HepG2 (cell line): ENCODE measurements around the gene NEDD4L. TPM values are rescaled to one million over a fixed set of nuclear protein-coding genes. Genes with fewer than 3 reads are reported as not detected.

Experiments used
- ARNTL ChIP-seq: sonication (generic); formaldehyde crosslinking; IDR thresholded peaks from 2 replicates; pipeline ENCODE4 v1.4.0; 2020; ENCODE audit warnings: mild to moderate bottlenecking, missing genetic modification reagents
- EEA1 ChIP-seq: sonication (generic); formaldehyde crosslinking; IDR thresholded peaks from 2 replicates; pipeline ENCODE4 v1.5.1; 2020; ENCODE audit warnings: mild to moderate bottlenecking, missing genetic modification reagents, borderline replicate concordance
- FOXK1 ChIP-seq: sonication (generic); formaldehyde crosslinking; IDR thresholded peaks from 2 replicates; pipeline ENCODE4 v1.4.0; 2020; ENCODE audit warnings: low read depth, missing genetic modification reagents, borderline replicate concordance
- GZF1 ChIP-seq: sonication (generic); formaldehyde crosslinking; IDR thresholded peaks from 2 replicates; pipeline ENCODE4 v1.5.1; 2020; ENCODE audit warnings: mild to moderate bottlenecking, missing genetic modification reagents
- IKZF1 ChIP-seq: fragments of 450-650 bp; IDR thresholded peaks from 2 replicates; pipeline ENCODE4 v1.7.1; 2016
- KLF11 ChIP-seq: IDR thresholded peaks from 2 replicates; pipeline ENCODE4 v1.6.1; 2016; ENCODE audit warnings: missing compliant biosample characterization
- MTF1 ChIP-seq: sonication (generic); formaldehyde crosslinking; IDR thresholded peaks from 2 replicates; pipeline ENCODE4 v1.5.0; 2020; ENCODE audit warnings: missing genetic modification reagents
- MXD4 ChIP-seq: IDR thresholded peaks from 2 replicates; pipeline ENCODE4 v1.6.1; 2016; ENCODE audit warnings: mild to moderate bottlenecking, missing biosample characterization, missing genetic modification reagents
- PHF21A ChIP-seq: sonication (generic); formaldehyde crosslinking; IDR thresholded peaks from 2 replicates; pipeline ENCODE4 v1.5.0; 2020; ENCODE audit warnings: mild to moderate bottlenecking, missing genetic modification reagents
- PRDM15 ChIP-seq: sonication (generic); formaldehyde crosslinking; IDR thresholded peaks from 2 replicates; pipeline ENCODE4 v1.4.0; 2020; ENCODE audit warnings: missing genetic modification reagents
- PRMT3 ChIP-seq: sonication (generic); formaldehyde crosslinking; IDR thresholded peaks from 2 replicates; pipeline ENCODE4 v1.8.1; 2022; ENCODE audit warnings: low read depth, mild to moderate bottlenecking, moderate library complexity, missing genetic modification reagents, borderline replicate concordance
- SALL2 ChIP-seq: sonication (generic); formaldehyde crosslinking; IDR thresholded peaks from 2 replicates; pipeline ENCODE4 v1.8.1; 2023; ENCODE audit warnings: mild to moderate bottlenecking, missing genetic modification reagents, inconsistent platforms
- ZNF142 ChIP-seq: sonication (generic); formaldehyde crosslinking; IDR thresholded peaks from 2 replicates; pipeline ENCODE4 v1.4.0; 2020; ENCODE audit warnings: missing genetic modification reagents
- ZNF275 ChIP-seq: sonication (generic); formaldehyde crosslinking; IDR thresholded peaks from 2 replicates; pipeline ENCODE4 v1.8.0; 2022; ENCODE audit warnings: missing genetic modification reagents, mild to moderate bottlenecking, inconsistent platforms, borderline replicate concordance
- ZNF503 ChIP-seq: sonication (generic); formaldehyde crosslinking; IDR thresholded peaks from 2 replicates; pipeline ENCODE4 v1.4.0; 2020; ENCODE audit warnings: missing genetic modification reagents
- ZNF816 ChIP-seq: sonication (generic); formaldehyde crosslinking; IDR thresholded peaks from 2 replicates; pipeline ENCODE4 v1.8.0; 2022; ENCODE audit warnings: missing genetic modification reagents, mild to moderate bottlenecking, borderline replicate concordance
- polyA plus RNA-seq, 8 experiments: library from polyadenylated mRNA; depleted of rRNA in 3 of 8; stranded (reverse) in 7 of 8; unstranded in 1 of 8; fragments of >200 nt; fragmentation: Illumina TruSeq in 4 of 8; extraction: Trizol in 4 of 8; gene quantifications; 2 replicates each; pipeline versions ENCODE4 v1.2.1 to v1.2.3, GENCODE V29; 2011 to 2016; ENCODE audit warnings: low read depth in 4 of 8, missing spikeins in 1 of 8, mixed read lengths in 1 of 8; ENCODE audit not compliant: insufficient read depth in 1 of 8
- total RNA-seq, 5 experiments: library from RNA; depleted of rRNA; stranded (reverse); fragments of >200 nt; fragmentation: Illumina TruSeq; extraction: Trizol; gene quantifications; 2 replicates each; pipeline ENCODE4 v1.2.3, GENCODE V29; 2016; ENCODE audit warnings: low read depth in 1 of 5

NEDD4L gene
- total and polyA plus RNA-seq, 2 of the 13 experiments (the other 11 are each of a cell fraction or from before 2014, with no cell fraction given) = 168 to 390 TPM

GRCh38 chr18:58413667-58414628 is 369.9 kb downstream of the NEDD4L start (continued):
- TF ChIP-seq ZNF142 (CRISPR knock-in tag) (no peak; the same call in 1 of the 2 replicates), ZNF503 (peak; percentile 99), PHF21A (peak; percentile 97), GZF1 (peak; percentile 57; the same call in 1 of the 2 replicates), EEA1 (CRISPR knock-in tag) (no peak), ZNF816 (CRISPR knock-in tag) (peak; percentile 94), MTF1 (CRISPR knock-in tag) (peak; percentile 3; the same call in 1 of the 2 replicates), FOXK1 (CRISPR knock-in tag) (peak; percentile 96), SALL2 (CRISPR knock-in tag) (peak; percentile 84), KLF11 (CRISPR knock-in tag) (peak; percentile 91), ARNTL (CRISPR knock-in tag) (peak; percentile 96), IKZF1 (no peak), PRMT3 (CRISPR knock-in tag) (no peak), MXD4 (CRISPR knock-in tag) (no peak), ZNF275 (CRISPR knock-in tag) (no peak), PRDM15 (peak; percentile 80)
